Panc1 (cell line): ENCODE results near the gene GSX2.

ENCODE experiments used
- CTCF ChIP-seq: fragments of 450-650 bp; IDR thresholded peaks from 2 replicates; pipeline ENCODE4 v1.5.1; 2017; ENCODE audit warnings: mild to moderate bottlenecking
- REST ChIP-seq, 2 experiments: IDR thresholded peaks; 2 replicates each; pipeline ENCODE4 v1.6.1; 2011 to 2012; ENCODE audit warnings: low read depth in 2 of 2, control low read depth in 1 of 2, low read length in 1 of 2, mild to moderate bottlenecking in 1 of 2, moderate library complexity in 1 of 2; ENCODE audit not compliant: insufficient read depth in 1 of 2

GRCh38 chr4:54077812-54078211 is 22.2 kb upstream of the GSX2 start:
- TF ChIP-seq CTCF (no peak), REST (IDR thresholded peaks at IDR 0.05; ENCODE audit: insufficient read depth in 1 of 2, low read depth in 2 of 2, low read length in 1 of 2) (no peak)
